GM19043 (cell line): Measurements from ENCODE around the gene ATOH8.

Source experiments
- ATAC-seq: cut with Tn5 transposase; IDR thresholded peaks from one replicate; pipeline ENCODE4 v1.9.1; 2021; ENCODE audit warnings: low read depth; ENCODE audit not compliant: unreplicated experiment

ATOH8 gene

DNA sequence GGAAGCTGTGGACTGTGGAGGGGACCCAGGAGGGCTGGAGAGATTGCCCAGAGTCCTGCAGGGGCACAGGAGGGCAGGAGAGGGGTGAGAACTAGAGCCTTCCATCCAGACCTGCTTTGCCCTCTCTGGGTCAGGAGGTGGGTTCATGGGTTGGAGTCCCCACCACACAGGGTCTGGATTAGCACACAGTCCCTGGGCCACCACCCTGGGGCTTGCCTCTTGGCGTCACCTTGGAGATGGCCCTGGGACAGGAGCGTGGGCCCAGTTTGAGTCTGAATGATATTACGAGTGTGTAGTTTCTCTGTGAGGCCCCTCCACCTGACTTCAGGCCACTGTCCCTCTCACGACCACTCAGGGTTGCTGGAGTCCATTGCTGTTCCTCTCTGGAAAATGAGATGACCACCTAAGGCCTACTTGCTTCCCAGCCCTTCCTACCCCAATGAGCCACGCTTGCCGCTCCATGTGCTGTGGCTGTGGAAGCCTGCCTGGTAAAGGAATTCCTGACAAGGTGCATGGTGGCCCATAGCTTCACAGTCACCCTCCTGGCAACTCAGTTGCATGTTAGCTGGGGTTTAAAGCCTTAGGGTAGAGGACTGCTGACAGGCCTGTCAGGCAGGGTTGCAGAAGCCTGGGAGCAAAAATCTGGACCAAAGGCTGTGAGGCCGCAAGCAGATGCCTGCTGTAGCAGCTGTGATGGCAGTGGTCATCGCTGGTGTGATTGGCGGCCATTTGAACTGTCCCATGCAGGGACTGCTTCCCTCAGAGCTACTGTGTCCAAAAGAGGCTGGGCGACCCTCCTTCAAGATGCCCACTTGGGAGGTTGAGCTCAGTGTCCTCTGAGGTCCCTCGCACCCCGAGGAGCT is 14.2 kb downstream of the ATOH8 start:
- no peak for ATAC-seq

DNA sequence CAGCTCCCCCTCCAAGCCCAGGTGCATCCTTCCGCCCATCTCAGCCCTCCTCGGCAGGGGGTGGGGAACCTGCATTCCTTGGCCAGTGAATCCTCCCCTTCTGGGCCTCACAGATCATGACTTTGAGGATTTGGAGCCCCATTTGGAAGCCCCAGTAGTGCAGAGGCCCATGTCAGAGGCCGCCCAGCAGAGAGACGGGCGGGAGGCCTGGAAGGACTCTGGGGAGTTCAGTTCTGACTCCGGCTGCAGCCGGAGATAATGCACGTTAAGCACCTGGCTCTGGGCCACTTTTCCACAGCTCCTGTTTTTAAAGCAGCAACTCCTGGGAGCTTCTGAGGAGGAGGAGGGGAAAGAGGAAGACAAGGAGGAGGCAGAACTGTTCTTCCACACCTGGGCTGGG is 14.9 kb downstream of the ATOH8 start:
- ATAC-seq: no peak

DNA sequence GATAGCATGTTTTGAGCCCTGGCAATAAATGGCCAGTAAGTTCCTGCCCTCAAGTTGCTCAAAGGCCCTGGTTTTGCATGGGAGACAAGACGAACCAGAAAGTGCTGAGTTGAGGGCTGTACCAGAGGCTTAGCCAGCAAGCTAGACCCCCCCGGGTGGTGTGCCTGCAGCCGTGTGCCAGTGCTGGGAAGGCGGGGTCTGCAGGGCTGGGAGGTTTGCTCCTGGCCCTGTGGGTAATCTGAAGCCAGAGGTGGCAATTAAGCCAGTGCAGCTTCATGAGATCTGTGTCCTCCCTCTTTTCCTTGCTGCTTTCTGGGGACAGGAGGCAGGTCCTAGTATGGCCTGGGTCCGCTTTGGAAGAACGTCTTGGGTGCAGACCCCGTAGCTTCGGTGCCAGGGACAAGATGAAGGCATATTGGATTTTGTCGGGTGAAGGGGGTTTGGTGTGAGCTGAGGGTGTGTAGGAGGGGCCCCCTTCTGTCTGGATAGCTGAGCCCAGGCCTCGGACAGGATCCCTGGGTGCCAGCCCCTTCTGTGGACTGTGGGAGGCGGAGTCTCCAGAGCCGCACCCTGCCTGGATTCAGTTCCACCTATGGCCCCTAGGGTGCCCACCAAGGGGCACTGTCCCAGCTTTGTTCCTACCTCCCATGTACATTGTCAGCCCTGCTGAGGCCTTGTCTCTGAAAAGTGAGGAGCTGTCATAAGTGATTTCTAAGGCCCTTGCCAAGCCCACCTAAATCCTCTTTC is 15.6 kb downstream of the ATOH8 start:
- ATAC-seq: no peak

DNA sequence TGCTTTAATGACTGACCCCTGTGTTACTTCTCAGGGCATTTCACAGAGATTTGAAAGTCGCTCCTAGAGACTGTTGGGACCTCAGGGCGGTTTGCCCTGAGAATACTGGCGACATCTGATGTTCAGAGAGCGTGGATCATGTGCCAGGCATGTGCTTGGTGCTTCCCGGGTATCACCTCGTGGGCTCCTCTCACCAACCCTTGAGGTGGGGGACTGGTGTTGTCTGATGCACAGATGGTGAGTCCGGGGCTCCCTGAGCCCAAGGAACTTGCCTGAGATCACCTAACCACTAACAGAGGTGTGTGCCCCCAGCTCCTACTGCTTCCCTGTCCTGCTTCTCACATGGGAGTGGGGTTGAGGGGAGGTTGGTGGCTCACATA is 16.2 kb downstream of the ATOH8 start:
- ATAC-seq: no peak

DNA sequence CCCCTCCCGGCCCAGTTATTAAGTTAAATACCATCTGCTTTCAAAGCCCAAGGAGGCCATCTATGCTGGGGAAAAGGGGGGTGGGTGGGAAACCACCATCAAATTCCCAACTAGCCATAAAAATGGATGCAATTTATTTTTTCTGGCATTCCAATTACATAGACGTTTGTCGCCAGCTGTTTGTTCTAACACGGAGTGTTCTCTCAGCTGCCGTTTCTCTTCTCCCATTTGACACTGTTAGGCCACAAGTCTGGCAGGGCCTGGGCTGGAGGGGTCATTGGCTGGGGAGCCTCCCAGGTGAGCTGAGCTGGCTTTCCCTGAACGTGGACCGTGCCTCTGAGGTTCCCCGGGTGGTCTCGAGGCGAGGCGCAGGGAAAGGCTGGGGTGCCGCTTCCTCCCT is 16.6 kb downstream of the ATOH8 start:
- no peak for ATAC-seq

DNA sequence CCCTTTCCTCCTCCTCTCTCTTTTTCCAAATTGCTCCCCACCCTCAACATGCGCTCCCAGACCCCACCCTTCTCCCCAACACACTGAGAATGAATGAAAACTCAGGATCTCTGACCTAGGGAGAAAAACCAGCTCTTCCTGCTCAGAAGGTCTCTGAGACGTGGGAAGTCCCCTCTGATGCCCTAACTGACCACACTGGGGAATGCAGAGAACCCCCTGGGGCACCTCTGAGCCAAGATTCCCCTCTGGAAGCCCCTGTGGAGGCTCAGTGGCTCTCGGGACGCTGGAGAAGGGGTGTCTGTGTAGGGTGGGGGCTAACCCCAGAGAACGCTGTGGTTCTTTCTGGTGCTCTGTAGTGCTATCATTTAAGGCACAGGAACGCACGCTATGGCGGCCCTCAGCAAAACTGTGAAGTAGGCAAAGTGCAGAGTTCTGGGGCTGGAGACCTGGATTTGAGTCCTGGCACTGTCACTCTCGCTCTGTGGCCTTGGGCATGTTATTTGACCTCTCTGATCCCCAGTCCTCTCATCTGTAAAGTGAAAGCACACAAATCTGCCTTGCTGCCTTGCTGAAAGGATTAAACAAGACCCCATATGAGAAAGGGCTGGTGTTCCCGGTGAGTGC is 17.1 kb downstream of the ATOH8 start:
- no peak for ATAC-seq

DNA sequence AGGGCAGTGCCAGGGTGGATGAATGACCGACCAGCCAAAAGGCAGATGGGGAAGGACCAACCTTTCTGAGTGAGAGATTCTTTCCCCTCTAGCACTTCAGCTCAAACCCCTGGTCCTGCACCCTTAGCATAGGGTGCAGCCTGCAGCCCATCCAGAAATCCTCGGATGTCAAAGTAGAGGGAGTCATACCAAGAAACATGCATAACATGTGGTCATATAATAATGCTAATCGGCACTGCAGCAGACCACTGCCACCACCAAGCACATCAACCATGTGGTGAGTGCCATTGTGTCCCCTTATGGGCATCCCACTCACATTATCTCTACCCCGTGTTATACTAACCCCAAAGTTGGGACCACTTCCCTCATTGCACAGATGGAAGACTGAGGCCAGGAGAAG is 17.7 kb downstream of the ATOH8 start:
- ATAC-seq: no peak

DNA sequence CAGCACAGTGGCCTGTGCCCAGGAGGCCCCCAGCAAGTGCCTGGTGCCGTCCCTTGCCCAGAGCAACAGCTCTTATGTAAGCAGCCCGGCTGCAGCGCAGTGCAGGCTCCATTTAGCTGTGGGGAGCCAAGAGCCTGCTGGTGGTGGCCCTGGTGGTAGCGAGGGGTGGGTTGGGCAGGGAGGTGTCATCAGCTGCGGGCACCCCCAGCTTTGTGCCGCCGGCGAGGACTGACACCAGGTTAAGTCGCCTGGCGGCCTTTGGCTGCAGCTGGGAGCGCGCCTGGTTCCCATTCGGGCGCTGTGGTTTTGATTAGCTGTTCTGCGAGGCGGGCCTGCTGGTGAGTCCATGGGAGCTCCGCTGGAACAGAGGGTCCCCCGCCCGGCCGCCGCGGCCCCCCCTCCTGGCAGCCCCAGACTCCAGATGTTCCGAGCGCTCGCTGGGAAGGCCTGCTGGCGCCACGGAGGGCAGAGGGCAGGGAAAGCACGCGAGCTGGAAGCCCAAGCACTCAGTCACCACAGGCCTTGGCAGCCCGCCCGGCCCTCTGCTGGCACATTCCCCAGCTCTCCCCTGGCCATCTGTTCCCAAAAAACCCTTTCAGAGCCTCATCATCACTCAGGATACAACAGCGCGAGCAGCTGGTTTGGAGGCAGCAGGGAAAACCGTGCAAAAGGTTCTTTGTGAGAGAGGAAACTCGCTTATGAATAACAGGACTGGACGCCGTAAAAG is 18.4 kb downstream of the ATOH8 start:
- no peak for ATAC-seq

DNA sequence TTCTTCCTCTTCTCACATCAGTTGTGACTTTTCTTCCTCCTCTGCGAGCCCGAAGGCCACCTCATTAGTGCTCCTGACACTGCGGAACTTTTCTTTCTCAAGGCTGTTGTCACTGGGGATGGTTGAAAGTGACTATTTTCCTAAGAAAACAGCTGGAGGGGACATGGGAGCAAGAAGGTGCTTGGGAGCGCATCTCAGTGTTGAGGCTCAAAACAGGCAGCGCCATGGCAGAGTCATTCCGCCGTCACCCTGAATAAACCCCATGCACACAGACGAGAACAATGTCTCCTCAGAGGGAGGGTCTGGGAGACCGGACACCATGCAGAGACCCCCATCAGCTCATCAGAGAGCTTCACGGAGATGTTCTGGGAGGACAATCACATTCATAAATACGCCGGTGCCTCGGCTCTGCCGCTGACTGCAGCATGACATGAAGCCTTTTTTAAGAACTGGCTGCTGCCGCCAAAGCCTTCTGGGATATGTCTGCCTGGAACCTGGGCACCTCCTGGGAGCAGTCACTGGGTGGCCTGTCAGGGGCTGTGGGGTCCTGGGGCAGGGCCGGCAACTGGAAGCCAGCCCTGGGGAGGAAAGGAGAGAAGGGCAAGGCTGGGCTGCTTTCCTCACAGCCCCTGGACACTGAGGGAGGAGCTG is 19.2 kb downstream of the ATOH8 start:
- no peak for ATAC-seq

DNA sequence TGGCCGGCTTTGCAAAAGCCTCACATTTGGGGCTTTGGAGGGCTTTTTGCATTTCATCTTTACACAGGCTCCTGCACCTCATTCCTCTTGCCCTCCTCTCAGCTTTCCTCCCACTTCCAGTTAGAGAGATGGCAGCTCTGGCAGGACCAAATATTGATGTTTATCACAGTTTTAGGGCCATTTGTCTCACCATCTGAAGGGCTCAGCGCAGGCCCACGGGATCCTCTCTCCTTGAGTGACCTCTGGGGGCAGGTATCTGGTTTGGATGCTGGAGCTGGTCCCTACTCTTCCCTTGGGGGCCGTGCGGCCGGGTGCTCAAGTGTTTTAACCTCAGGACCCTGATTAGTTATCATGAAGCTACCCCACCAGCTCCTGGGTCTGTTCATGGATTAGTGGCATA is 19.9 kb downstream of the ATOH8 start:
- no peak for ATAC-seq

DNA sequence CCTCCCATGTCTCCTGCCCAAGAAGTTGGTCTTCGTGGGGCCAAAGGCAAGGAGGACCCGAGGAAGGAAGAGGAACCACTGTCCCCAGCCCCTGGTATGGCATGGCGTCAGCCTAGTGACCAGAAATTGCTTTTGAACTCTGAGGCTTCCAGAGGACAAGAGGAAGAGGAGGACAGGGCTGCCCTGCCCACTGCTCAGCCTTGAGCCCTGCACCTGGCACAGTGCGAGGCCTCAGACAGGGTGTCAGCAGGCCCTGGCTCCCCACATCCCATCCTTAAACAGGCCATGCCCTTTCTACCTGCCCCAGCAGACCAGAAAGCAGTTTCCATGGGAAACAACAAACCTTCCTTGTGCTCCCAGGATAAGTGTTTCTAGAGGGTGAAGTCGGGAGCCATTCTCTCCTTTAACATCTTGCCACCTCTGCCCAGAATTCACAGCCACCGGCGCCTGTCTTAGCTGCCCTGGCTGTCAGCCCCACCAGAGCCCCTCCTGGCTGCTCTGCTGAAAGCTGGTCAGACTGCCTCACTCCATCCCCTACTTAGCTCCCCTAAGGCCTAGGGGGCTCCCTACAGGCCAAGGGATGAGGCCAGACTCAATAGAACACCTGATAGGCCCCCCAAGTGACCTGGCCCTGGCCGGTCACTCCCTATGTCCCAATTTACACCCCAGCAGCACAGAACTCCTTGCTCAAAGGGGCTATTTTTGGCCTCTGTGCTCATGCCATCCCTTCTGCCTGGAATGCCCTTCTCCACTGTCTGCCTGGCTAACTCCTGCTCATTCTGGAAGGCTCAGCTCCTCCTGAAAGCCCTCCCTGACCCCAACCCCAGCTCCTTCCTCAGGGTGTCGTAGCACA is 20.6 kb downstream of the ATOH8 start:
- ATAC-seq: no peak

DNA sequence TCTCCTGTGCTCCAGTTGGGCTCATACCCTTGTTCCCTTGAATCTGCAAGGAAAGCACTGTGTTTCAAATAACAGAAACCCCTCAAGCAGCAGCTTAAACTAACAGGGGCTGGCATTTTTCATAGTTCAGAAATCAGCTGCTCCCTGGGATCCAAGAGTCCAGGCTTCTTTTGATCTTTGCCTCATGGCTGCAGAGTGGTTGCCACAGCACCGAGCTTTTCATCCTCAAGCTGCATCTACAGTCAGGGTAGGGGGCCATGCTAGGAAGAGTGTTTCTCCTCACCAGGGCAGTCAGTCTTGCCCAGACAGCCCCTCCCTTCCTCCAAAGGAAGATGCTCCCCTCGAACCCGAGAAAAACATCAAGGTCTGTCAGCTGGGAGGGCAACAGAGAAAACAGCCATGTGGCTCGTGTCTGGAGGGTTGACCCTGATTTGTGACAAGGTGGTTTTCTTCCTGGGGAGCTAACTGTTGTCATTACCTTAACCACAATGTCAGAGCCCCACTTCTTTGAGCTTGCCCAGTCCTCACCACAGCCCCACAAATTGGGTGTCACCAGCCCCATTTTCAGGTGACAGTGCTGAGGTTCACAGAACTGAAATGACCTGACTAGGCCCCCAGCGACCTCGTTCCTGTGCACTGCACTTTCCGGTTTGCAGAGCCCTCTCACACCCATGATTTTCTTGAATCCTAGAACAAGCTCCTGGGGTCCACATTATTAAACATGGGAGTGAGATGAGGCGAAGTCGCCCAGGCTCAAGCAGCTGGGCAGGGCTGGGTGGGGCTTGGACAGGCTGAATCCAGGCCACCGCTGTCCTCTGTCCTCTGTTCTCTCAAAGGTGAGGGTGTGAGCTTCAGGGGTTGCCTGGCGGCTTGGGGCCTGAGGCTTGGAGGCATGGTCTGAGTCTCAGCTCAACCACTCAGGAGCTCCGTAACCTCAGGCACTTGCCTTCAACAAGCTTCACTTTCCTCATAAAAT is 21.9 kb downstream of the ATOH8 start:
- ATAC-seq: no peak

DNA sequence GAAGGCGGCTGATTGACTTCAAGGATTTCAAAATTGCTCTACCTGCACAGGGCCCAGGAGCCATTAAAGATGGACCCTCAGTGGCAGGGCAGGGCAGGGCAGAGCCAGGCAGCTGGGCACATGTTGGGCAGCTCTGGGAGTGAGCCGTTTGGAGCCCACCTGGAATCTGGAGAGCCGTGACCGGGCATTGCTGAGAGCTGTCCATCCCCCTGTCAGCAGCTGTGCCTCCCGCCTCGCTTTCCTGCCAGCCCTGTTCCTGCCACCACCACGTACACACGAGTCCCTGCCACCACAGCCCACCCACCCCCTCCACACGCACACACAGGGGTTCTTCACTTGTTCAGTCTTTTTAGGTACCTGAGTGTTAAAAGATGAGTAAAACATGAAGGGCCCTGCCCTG is 22.9 kb downstream of the ATOH8 start:
- no peak for ATAC-seq

DNA sequence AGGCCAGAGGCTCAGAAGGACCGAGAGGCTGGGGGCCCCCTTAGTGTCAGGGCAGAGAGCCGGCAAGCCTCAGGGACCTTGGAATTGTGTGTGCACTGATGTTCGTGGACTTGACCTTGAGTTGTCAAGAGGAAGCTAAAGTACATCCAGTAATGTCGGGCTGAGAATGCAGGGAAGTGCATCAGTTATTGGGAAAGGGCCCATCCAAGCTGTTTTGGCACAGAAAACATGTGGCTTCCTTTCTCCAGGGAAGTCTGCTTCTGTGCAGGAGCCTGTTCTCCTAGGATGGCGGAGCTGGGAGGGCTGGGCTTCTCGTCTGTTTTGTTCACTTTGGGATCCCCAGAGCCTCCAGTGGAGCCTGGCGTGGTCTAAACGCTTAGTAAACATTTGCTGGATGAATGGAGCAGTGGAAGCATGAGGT is 23.7 kb downstream of the ATOH8 start:
- no peak for ATAC-seq

DNA sequence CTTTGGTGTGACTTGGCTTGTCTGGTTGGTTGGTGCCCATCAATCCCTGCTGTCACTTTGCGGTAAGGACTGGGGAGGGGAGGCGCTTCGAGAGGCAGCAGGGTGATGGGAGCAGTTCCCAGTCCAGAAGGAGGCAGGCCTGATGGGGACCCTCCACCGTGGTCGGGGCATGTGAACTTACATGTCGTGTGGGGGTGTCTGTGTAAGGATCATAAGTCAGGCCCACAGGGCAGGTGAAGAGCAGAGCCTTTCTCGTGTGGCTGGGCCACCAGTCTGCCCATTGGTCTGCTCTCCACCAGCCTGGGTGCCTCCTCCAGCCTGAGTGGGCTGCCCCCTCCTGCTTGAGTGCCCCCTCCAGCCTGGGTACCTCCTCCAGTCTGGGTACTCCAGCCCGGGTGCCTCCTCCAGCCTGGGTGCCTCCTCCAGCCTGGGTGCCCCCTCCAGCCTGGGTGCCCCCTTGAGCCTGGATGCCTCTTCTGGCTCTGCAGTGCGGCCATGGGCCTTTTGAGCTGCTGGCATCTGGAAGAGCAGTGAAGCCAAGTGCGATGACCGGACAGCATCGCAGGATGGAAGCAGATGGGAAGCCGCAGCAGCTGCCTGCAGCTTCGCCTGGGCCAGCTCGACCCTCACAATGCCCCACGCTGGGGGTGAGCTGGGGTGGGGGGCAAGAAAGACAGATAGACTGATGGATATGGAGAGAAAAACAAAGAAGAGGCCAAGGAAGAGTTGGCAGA is 25.0 kb downstream of the ATOH8 start:
- ATAC-seq: no peak

DNA sequence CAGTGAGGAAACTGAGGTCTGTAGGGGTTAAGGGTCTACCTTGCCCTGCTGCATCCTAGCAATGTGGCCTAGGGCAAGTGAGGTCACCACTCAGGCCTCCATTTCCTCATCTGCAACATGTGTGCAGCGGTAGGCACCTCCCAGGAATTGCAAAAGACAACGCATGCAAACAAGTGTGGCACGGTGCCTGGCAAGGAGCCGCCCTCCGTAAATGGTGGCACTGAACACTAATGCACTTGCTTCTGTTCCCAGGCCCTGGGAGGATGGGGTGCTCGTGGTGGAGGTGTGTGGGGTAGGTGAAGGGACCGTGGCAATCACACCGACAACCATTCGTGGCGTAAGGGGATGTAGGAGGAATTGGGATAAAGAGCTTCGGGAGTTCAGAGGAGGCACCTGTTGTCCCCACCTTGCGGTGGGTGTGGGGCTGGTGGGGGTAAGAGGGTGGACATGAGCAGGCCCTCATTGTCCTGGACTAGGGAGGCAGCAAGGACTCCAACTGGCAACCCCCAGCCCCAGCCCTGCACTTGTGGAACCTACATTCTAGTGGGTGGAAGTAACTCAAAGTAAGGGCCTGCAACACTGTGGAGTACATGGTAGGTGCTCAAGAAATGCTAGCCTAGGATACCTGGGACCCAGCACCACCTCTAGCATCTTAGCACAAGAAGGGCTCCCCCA is 26.0 kb downstream of the ATOH8 start:
- ATAC-seq: no peak

DNA sequence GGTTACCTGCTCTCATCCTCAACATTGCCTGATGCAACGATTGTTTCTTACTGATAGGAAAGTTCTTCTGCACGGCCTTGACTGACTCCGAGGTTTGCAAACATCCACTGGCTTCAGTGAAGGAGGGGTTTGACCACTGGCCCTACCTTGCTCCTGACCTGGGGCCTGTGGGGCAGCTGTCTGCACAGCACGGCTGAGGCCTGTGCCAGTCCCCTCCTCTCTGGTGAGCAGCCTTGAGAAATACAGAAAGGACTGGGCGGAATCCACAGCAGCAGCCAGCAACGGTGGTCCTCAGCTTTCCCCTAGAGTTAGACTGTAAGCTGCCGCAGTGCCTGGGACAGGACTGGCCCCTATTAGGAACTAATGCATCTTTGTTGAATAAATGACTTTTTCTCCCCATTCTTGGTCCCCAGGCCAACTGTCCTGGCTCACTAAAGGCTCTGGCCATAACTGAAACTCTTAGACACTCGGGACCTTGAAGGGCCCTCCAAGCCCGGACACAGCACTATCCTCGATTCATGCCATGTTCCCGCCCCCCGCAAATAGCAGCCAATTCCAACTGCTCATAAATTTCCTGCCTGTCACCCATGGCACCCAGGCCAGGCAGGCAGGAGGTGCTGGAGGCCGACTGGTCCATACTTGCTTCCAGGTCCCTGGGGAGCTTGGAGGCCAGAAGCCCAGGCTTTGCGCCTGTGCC is 26.7 kb downstream of the ATOH8 start:
- ATAC-seq: no peak
